MM.1S (cell line): Measurements from ENCODE around the gene C1D.

ENCODE experiments used
- DNase-seq: peaks from one replicate; pipeline ENCODE4 v3.0.0-alpha.2; 2015
- H2AFZ ChIP-seq: fragments of 300-600 bp; sonication (generic); 2 replicates; pipeline ENCODE4 v1.6.0; 2016; ENCODE audit warnings: antibody characterized with exemption, low read length
- H3F3A ChIP-seq: fragments of 300-600 bp; sonication (generic); 2 replicates; pipeline ENCODE4 v1.6.1; 2016; ENCODE audit warnings: mild to moderate bottlenecking, antibody characterized with exemption, low read length, moderate library complexity, mixed read lengths; ENCODE audit not compliant: insufficient read depth
- H3K27ac ChIP-seq: fragments of 300-600 bp; sonication (generic); 2 replicates; pipeline ENCODE4 v1.5.1; 2016; ENCODE audit warnings: mild to moderate bottlenecking, low read length
- H3K27me3 ChIP-seq: fragments of 300-600 bp; sonication (generic); replicated peaks from 2 replicates; pipeline ENCODE4 v1.6.0; 2016; ENCODE audit warnings: low read length; ENCODE audit not compliant: insufficient read depth
- H3K36me3 ChIP-seq: fragments of 300-600 bp; sonication (generic); replicated peaks from 2 replicates; pipeline ENCODE4 v1.6.1; 2016; ENCODE audit warnings: mild to moderate bottlenecking, low read length, mixed read lengths; ENCODE audit not compliant: insufficient read depth
- H3K4me1 ChIP-seq: fragments of 300-600 bp; sonication (generic); 2 replicates; pipeline ENCODE4 v1.6.1; 2016; ENCODE audit warnings: low read length, mixed read lengths
- H3K4me2 ChIP-seq: fragments of 300-600 bp; sonication (generic); 2 replicates; pipeline ENCODE4 v1.6.0; 2016; ENCODE audit warnings: low read depth, low read length
- H3K4me3 ChIP-seq: fragments of 300-600 bp; sonication (generic); 2 replicates; pipeline ENCODE4 v1.5.1; 2016; ENCODE audit warnings: low read length, mixed read lengths
- H3K79me2 ChIP-seq: fragments of 300-600 bp; sonication (generic); 2 replicates; pipeline ENCODE4 v1.6.1; 2016; ENCODE audit warnings: mixed run types, low read length, mixed read lengths
- H3K9ac ChIP-seq: fragments of 300-600 bp; sonication (generic); 2 replicates; pipeline ENCODE4 v1.6.1; 2016; ENCODE audit warnings: low read length, mixed read lengths
- H3K9me2 ChIP-seq: fragments of 300-600 bp; sonication (generic); replicated peaks from 2 replicates; pipeline ENCODE4 v1.6.1; 2016; ENCODE audit warnings: mild to moderate bottlenecking, low read length, mixed read lengths; ENCODE audit not compliant: insufficient read depth
- H3K9me3 ChIP-seq: fragments of 300-600 bp; sonication (generic); replicated peaks from 2 replicates; pipeline ENCODE4 v1.6.1; 2016; ENCODE audit warnings: mild to moderate bottlenecking, low read length, mixed read lengths; ENCODE audit not compliant: insufficient read depth
- H4K20me1 ChIP-seq: fragments of 300-600 bp; sonication (generic); 2 replicates; pipeline ENCODE4 v1.6.1; 2016; ENCODE audit warnings: mild to moderate bottlenecking, low read length, moderate library complexity, mixed read lengths; ENCODE audit not compliant: insufficient read depth
- CTCF ChIP-seq: fragments of 300-600 bp; sonication (generic); IDR thresholded peaks from 2 replicates; pipeline ENCODE4 v1.5.1; 2016; ENCODE audit warnings: antibody characterized with exemption, low read length, mixed read lengths
- EZH2 ChIP-seq: fragments of 300-600 bp; sonication (generic); optimal IDR thresholded peaks from 2 replicates; pipeline ENCODE3; 2017; ENCODE audit warnings: low read depth, mild to moderate bottlenecking, antibody characterized with exemption, low read length, mixed read lengths
- EZH2phosphoT487 ChIP-seq: fragments of 300-600 bp; sonication (generic); IDR thresholded peaks from 2 replicates; pipeline ENCODE4 v1.6.1; 2018; ENCODE audit warnings: antibody characterized with exemption, low read length

The C1D gene

GRCh38 chr2:68040078-68040477 lies 22.7 kb downstream of the C1D start:
- Histone ChIP-seq H3K27me3 (no peaks in the 10 kb centered on the region), H3F3A (no peaks in the 10 kb centered on the region), H3K4me2 (no peak overlapping the region), H3K79me2 (no peaks in the 10 kb centered on the region), H2AFZ (no peak overlapping the region), H3K9ac (no peak overlapping the region), H3K9me3 (no peaks in the 10 kb centered on the region), H3K36me3 (no peaks in the 10 kb centered on the region; the same call in 1 of the 2 replicates), H3K4me3 (no peak overlapping the region), H3K4me1 (no peaks in the 10 kb centered on the region), H4K20me1 (no peaks in the 10 kb centered on the region), H3K27ac (no peak overlapping the region), H3K9me2 (no peaks in the 10 kb centered on the region)
- no peak for DNase-seq
- TF ChIP-seq EZH2 (no peak), CTCF (no peak), EZH2phosphoT487 (no peak)

DNA sequence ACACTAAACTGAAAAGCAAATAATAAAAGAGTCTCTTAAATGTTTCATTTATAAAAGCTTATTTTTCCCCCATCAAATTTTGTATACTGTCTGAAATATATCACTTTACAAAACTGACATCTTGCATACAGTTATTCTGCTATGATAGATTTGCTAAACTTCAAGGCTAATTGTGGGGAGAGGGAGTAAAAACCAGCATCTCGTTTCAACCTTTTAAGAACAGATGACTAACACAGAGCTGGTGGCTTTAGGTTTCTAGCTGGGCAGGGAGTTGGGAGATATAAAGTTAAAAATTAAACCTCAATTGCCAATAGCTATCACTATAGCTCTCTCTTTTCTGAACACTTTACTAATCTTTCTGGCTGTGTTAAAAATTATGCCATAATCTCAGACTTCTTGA lies 23.5 kb downstream of the C1D start:
- Histone ChIP-seq H3K9me3 (no peaks in the 10 kb centered on the region), H2AFZ (no peak overlapping the region), H3K27me3 (no peaks in the 10 kb centered on the region), H3K9ac (no peak overlapping the region), H4K20me1 (no peaks in the 10 kb centered on the region), H3F3A (no peaks in the 10 kb centered on the region), H3K79me2 (no peaks in the 10 kb centered on the region), H3K9me2 (no peaks in the 10 kb centered on the region), H3K36me3 (no peaks in the 10 kb centered on the region; the same call in 1 of the 2 replicates), H3K4me3 (no peak overlapping the region), H3K27ac (no peak overlapping the region), H3K4me2 (no peak overlapping the region), H3K4me1 (no peaks in the 10 kb centered on the region)
- TF ChIP-seq EZH2phosphoT487 = no peak
- TF ChIP-seq EZH2 = no peak
- TF ChIP-seq CTCF = no peak
- no peak for DNase-seq

GRCh38 chr2:68032702-68033101 lies 30.1 kb downstream of the C1D start:
- Histone ChIP-seq H3K27ac (no peak overlapping the region), H3K79me2 (no peaks in the 10 kb centered on the region), H3K36me3 (no peaks in the 10 kb centered on the region), H3F3A (no peaks in the 10 kb centered on the region), H3K9me3 (no peaks in the 10 kb centered on the region), H3K4me1 (no peaks in the 10 kb centered on the region), H3K9ac (no peak overlapping the region), H2AFZ (no peak overlapping the region), H4K20me1 (no peaks in the 10 kb centered on the region), H3K4me2 (no peak overlapping the region), H3K4me3 (no peak overlapping the region), H3K9me2 (no peaks in the 10 kb centered on the region), H3K27me3 (no peaks in the 10 kb centered on the region)
- DNase-seq = peak; percentile 14
- TF ChIP-seq EZH2 = no peak
- no peak for TF ChIP-seq CTCF
